HG03025 (cell line): Measurements from ENCODE around the gene HJURP.

Experiments
- ATAC-seq: cut with Tn5 transposase; IDR thresholded peaks from one replicate; pipeline ENCODE4 v1.9.1; 2021; ENCODE audit warnings: mild to moderate bottlenecking, moderate library complexity; ENCODE audit not compliant: unreplicated experiment, low FRiP score

Gene HJURP

DNA sequence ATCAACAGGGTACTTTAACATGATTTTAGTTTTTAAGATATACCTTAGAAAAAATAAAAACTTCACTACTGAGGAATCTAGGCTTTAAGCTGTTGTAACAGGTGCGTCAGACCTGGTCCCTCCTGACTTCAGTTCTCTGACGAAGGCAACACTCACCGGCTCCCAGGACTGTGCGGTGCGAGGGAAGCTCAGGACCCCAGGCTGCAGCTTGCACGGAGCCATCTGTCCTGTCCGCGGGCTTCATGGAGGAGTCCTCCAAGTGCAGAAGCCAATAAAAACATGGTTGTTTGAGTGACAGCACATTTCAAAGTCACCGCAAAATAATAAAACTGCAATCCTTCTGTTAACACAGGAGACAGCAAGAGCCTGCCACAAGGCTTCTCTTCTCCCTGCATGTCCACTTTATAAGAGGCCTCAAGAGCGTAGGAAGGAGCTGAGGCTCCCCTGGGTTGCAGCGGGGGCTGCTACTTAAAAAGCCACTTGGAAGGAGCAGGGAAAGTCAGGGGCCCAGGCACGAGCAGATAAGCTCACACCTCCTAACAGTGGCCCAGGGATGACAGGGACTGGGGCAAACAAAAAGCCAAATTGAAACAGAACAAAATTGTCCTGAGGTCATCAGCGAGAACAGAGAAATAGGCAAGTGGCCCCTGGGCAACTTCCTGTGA is 4.6 kb downstream of the HJURP start:
- no peak for ATAC-seq

DNA sequence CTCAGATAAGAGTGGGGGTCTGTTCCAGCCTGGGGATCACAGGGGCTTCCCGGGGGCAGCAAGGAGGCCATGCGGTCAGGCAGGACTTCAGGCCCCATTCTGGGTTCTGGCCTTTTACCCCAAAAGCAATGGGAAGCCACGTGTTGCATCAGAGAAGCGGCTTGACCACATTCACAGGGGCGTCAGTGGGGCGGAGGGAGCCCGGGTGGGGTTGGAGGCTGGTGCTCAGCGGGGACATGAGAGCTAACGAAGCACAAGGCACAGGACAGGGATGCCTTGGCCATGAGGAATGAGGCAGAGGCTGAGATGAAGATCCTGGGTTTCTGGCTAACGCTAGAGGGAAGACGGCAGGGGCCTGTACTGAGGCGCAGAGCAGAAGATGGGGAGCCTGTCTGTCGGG is 6.1 kb downstream of the HJURP start:
- no peak for ATAC-seq

DNA sequence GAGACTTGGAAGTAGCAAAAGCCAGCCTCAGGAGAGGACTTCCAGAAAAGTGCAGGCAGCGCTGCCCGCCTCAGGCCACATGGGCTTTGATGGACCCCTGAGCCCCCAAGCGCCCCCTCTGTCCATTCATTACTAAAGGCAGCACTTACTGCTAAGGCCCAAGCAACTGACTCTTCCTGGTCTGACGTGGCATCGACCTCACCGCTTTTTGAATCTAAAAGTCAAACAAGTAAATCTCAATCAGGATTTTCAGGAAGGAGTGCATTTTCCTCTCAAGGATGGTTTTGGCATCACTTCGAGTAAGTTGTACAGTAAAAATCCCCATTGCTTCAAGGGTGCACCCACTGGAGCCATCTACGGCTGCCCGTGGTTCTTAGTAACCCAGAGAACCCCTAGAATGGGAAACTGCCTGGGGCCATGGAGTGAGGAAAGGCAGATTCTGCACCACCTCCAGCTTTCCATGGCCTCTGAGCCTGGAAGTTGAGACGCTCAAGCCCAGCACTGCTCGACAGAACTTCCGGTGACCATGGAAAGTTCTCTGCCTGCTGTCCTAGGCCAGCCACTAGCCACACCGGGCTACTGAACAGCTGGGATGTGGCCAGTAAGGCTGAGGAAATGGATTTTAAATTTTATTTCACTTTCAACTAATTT is 7.0 kb downstream of the HJURP start:
- no peak for ATAC-seq

DNA sequence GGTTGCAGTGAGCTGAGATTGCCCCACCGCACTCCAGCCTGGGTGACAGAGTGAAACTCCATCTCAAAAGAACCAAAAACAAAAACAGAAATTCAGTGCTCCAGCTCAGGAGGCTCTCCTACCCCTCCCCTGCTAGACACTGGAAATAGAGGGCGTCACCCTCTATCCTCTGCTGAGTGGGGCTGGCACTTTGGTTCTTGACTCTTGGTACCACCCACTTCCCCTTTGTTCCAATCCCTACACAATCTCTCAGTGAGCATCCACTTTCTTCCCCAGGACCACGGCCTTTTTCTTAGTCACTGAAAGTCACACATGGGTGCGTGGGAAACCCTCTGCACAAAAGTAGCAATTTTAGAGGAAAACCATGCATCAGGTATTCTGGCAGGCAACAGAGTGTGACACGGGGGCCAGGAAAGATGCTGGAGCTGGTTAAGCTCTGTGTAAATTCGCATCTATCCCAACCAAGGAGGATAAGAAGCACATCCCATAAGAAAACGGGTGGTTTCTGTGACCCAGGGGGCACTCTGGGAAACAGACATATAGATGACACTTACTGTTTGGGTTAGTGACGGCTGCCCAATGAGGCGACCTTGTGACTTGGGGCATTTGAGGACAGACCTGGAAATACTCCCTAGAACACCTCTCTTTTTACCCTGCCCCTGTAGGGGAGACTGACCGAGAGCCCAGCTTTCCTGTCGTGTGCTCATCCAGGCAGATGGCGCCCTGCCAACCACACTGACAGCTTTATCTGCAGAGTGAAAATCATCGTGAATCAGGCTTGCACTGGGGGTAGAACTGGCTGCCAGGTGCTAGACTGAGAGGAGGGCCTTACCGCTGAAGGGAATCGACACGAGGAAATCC is 7.7 kb downstream of the HJURP start:
- ATAC-seq: no peak

DNA sequence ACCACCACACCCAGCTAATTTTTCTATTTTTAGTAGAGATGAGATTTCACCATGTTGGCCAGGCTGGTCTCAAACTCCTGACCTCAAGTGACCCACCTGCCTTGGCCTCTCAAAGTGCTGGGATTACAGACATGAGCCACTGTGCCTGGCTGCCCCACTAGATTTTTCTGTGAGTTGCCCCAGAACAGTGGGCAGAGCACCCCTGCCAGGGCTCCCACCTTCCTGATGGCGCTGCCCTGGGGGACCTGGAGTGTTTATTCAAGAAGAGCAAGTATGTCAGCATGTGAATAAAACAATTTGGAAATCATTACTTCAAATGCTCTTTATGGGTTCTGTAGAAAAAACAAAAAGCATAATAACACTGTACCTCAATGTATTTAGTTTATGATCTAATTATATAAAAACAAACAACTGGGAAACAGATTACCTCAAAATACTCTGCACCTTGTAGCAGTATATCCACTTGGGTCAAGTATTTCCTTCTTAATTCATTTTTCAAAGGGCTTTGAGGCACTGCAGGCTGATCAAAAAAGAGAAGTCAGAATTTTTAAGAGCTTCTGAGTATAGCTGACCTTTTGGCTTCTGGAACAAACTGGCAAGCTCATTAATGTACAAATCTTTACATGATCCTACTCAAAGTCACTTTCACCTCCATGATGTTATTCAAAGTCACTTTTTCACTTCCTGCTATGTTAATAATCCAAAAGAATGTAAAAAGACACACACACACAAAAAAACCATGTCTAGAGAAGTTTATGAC is 8.9 kb downstream of the HJURP start:
- ATAC-seq: no peak

DNA sequence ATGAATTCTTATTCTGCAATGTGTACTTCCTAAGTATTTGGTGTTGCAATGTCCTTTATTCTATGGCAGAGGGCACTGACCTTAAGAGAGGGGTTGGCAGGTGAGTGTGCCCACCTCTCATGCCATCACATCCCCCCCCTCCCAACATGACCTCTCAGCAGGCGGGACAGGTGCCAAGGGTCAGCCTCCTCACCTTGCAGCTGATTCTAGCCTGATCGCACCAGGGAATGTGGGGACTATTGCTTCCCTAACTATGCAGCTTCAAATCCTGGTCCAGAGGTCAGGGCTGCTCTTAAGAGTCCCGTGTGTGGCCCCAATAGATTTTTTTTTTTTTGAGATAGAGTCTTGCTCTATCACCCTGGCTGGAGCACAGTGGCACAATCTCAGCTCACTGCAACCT is 9.5 kb downstream of the HJURP start:
- ATAC-seq: no peak

DNA sequence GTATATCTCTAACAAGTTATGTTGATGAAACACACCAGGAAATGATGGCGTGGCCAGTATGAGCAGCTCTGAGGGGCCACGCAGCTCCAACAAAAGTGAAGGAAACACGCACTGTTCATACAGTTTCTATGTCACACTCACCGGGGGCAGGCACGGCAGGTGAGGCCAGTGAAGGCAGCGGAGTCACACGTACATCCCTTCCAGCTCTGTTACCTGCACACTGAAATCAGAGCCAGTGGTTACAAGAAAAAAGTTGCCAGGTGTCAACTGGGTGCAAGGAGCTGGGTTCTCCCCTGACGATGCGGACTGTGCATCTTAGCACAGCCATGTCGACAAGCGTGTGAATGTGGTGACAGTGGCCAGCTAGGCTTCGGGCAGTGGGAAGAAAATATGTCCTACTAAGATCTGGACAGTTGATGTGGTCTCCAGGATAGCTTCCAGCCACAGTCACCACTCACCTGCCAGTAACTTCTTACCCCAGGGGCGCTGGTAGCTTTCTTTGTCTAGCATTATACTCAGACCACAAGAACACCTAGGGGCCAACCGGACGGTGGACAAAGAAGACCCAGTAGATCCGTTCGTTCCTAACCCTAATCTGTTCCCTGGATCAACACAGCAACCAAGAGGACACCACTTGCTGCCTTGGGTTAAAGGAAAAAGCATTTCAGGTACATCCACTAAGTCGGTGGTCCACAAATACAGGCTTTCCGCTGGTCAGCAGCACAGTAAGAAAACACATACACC is 10.1 kb downstream of the HJURP start:
- ATAC-seq: no peak

DNA sequence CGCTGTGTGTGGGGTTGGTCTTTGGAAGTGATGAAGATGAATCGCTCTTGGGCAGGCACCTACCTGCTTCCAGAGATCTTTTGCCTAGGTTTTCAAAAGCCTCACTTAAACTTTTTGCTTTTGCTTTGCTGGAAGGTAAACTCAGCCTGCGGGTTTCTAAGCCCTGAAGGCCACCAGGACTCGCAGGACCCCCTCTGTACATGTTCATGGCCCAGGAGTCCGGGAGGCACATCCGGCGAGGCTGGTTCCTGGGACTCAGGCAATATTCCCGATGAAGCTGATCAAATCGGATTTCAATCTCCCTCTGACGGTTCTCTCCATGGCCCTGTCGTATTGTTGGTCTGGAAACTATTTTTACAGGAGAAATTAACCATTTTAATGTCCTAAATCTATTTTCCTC is 13.2 kb downstream of the HJURP start:
- no peak for ATAC-seq

DNA sequence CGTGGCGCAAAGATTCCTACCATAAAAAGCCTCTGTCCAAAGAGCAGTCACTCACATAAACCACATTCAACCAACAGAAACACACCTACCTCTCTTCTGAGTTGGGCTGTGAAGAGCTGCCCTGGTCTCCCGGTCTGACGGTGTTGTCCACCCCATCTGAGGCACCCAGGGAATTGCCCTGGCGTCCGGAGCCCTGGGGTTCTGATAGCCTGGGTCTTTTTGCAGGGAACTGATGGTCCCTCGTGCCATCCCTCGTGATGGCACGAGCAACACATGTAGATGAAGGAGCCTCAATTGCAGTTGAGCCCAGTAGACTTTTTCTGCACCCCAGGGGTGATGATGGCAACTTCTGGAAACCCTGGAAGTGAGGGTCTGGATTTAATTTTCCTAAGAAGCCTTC is 13.8 kb downstream of the HJURP start:
- no peak for ATAC-seq

DNA sequence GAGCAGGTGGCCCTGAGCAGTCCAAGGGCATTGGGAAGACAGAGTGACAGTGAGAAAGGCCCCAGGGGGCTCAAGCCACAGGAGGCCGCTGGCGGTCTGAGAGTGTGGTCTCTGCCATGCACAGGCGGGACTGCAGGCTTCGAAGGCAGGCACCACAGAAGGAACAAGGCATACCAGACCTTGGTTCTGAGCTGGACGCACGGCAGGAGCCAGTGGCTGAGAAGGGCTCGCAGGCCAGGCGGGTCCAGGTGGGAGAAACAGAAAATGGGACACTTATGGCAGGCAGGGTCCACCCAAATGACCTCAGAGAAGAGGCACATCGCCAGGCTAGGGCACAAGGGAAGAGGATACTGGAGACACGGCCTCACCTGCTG is 14.9 kb downstream of the HJURP start:
- ATAC-seq: no peak

DNA sequence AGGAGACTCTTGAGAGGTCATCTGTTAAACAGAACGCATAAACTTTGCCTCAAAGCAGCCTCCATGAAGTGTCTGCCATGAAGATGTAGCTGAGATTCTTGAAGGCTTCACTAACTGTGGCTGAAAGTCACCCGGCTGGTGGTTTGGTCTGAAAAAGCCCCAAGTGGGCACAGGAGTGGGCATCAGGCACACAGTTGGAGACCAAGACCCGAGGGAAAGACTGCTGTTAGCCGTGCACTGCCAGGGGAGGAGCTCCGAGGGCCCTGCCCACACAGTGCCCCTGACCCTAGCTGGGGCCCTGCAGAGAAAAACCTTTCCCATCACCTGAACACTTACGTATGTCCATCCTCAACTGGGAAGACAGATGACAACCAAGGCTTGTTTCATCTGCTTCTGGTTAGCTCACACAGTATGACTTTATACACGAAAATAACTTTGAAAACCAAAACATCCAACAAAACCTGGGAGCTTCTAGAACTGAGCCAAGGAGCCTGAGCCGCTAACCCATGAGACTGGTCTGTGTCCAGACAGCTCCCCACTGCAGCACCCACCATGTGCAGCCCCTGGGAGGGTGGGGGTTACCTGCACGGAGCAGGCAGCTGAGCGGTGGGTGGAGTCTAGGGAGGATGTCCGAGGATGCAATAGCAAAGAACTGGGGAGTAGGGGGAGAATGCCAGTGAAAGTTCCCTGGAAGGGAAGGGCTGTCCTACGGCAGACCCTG is 15.4 kb downstream of the HJURP start:
- no peak for ATAC-seq

DNA sequence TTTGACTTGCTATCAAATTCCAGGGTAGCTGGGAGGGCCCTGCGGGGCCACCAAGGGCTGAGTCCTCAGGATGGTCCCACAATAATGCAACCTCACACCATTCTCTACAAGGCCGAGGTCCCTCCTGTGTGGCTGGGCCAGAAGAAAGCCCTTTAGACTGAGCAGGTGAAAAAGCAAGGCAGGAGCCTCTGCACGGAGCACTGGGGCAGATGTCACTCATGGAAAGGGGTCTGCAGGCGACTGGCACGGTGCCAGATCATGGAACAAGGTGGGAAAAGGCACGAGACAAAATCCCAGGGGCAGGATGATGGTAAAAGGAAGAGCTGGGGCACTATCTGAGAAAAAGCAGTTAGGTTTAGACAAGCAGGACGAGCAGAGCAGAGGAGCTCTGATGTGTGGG is 16.1 kb downstream of the HJURP start:
- ATAC-seq: no peak

DNA sequence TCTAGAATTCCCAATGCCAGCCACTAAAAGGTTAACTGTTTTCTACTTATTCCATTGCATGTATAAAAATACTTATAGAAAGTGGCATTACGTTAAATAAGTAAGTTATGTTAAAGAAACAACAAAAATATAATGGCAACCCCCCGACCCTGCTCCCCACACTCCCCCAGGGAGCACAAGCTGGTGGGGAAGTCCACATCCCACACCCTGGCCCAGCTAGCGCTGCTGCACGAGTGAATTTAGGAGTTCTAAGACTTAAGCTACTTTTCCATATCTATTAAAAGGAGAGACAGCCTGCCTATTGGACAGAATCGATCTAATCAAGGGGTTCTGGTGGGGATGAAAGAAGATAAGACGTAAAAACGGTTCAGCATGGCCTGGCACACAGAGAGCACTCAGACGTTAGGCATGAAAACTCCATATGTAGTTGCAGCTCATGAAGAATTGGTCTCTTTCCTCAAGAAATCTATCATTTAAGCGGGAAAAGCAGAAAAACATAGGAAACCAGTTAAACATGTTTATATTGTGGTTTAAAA is 16.6 kb downstream of the HJURP start:
- ATAC-seq: no peak

DNA sequence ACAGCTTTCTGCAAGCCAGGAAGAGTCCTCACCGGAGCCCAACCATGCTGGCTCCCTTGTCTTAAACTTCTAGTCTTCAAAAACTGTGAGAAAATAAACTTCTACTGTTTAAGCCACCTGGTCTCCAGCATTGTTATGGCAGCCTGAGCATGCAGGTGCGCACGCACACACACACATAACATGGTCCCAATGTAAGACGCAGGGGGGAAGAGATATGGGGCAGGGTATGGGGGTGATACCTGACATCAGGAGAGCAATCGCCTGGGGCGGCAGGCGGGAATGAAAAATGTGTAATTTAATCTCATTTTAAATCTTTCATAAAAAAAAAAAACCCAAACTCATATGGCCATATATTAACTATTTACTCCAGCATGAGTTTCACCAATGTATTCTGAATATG is 18.0 kb downstream of the HJURP start:
- no peak for ATAC-seq

DNA sequence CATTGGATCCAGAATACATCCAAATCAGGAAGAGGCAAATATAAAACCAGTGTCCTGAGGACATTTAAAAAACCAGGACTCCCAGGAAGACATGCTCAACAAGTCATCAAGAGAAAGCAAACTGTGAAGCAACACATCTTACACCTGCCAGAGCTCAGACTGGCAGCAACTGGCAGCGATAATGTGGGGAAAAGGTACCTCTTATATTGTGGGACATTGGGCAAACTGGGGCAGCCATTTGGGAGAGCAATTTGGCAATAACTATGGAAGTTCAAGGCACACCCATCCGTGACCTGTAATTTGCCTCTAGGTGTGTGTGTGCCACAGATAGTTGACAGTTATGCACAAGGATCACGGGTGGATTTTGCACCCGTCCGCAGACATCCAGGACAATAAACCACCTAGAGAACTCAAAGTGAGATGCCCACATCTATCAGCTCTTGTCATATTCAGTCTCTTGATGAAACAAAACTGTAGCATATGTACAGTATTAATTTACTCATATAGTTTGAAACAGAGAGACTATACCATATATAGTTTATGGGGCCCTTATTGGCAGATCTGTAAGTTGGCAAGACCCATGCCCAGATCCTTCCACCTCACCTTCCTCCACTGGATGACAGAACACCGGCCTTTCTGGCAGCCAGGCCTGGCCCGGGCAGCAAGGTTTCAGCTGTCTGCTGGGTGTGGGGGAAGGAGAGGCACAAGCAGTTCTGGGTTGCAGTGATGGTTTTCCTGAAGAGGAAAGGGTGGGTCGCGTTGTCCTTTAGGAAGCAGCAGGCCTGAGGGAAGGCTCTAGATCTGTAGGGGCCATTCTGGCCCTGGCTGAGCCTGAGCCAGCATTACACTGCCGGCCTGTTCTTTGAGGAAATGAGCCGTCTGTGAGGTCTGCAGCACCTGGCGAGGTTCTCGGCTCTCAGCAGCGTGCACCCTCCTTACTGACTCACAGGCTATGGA is 18.8 kb downstream of the HJURP start:
- no peak for ATAC-seq

DNA sequence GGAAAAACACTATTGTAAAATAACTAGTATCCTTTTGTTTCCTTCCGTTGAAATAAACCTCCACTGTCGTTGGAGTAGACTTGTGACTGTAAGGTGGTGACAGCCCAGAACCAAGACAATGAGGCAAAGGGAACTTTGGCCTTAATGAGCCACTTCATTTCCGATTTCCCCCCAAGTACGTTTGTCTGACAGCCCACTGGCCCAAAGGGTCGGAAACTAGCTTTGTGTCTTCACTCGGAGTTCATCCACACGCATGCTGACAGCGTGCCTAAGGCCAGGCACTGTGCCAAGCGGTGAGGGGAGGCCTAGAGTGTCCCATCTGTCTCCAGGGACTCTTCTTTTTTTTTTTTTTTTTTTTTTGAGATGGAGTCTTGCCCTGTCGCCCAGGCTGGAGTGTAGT is 21.0 kb downstream of the HJURP start:
- ATAC-seq: no peak

DNA sequence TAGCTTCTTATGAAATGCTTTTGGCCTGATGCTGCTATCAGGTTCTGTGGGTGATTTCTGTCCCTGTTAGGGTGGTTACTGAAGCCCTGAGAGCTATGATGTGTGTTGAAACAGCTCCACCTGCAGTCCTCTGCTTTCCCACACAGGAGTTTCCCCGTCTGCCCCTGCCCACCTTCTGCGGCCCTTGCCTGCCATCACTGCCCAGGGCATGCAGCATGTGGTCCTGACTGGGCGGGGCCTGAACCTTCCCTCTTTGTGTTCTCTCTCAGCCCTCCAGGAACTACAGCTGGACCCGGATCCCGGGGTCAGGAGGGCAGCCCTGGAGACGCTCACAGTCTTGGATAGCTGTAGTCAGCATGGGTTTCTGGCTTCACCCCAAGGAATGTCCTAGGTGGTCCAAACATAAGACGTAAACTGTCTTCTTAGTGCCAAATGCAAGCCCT is 21.4 kb downstream of the HJURP start:
- ATAC-seq: no peak

DNA sequence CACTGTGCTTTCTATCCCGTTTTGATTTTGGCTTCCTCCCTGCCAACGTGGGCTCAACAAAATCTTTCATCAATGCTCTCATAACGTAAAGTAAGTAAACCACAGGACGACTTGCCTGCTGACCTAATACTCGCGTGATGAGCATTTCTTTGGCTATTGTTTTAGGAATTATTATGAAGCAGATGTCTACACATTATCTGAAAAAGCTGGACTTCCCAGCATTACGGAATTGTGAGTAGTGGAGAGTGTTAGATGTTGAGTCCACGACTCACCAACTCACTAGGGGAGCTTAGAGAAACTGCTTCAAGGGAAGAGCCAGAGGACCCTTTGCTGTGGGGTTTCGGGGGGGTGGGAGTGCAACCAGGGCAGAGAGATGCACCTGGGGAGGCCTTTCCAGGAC is 21.9 kb downstream of the HJURP start:
- ATAC-seq: no peak
